Cardiac muscle cell (in vitro differentiated cells and primary cell): ENCODE measurements around the gene TCF4. TPM values are rescaled to one million over a fixed set of nuclear protein-coding genes. Genes with fewer than 3 reads are reported as not detected.

Experiments used
- DNase-seq, 2 donors: peaks; one replicate each; pipeline versions ENCODE4 v3.0.0 to v3.0.0-alpha.2; 2010 to 2017; ENCODE audit warnings: low read depth in 1 of 2, low spot score in 1 of 2
- H3K27ac ChIP-seq: fragments of 200-600 bp; sonication (generic); 2 replicates; pipeline ENCODE4 v1.5.1; 2016
- H3K27me3 ChIP-seq: fragments of 200-600 bp; sonication (generic); 2 replicates; pipeline ENCODE4 v1.6.0; 2016; ENCODE audit warnings: control low read depth
- H3K36me3 ChIP-seq: fragments of 200-600 bp; sonication (generic); 2 replicates; pipeline ENCODE4 v1.5.1; 2016; ENCODE audit warnings: control low read depth
- H3K4me1 ChIP-seq: fragments of 200-600 bp; sonication (generic); 2 replicates; pipeline ENCODE4 v1.8.1; 2017; ENCODE audit warnings: low read depth, mild to moderate bottlenecking, mixed run types
- H3K4me3 ChIP-seq: fragments of 200-600 bp; sonication (generic); 2 replicates; pipeline ENCODE4 v1.5.1; 2016; ENCODE audit warnings: mild to moderate bottlenecking
- H3K9me3 ChIP-seq: fragments of 200-600 bp; sonication (generic); 2 replicates; pipeline ENCODE4 v1.5.1; 2017; ENCODE audit warnings: low read depth, mild to moderate bottlenecking, control low read depth
- polyA plus RNA-seq: library from polyadenylated mRNA; unstranded; fragments of >200 nt; fragmentation: Nextera tagmentation; extraction: Ambion mirVana; gene quantifications from 2 replicates; pipeline ENCODE4 v1.2.1, GENCODE V29; 2016
- total RNA-seq: library from RNA; depleted of rRNA; stranded (reverse); fragments of >200 nt; gene quantifications from 2 replicates; pipeline ENCODE4 v1.2.3, GENCODE V29; 2016
- TF ChIP-seq, protein P1 (sequence below): IDR thresholded peaks from 2 replicates; pipeline ENCODE4 v1.5.1; 2012; ENCODE audit warnings: low read depth, mild to moderate bottlenecking, low read length

Gene TCF4
- total RNA-seq: 51.4 and 59.2 TPM in 2 replicates
- 33.6 and 38.3 TPM in 2 replicates for polyA plus RNA-seq

DNA sequence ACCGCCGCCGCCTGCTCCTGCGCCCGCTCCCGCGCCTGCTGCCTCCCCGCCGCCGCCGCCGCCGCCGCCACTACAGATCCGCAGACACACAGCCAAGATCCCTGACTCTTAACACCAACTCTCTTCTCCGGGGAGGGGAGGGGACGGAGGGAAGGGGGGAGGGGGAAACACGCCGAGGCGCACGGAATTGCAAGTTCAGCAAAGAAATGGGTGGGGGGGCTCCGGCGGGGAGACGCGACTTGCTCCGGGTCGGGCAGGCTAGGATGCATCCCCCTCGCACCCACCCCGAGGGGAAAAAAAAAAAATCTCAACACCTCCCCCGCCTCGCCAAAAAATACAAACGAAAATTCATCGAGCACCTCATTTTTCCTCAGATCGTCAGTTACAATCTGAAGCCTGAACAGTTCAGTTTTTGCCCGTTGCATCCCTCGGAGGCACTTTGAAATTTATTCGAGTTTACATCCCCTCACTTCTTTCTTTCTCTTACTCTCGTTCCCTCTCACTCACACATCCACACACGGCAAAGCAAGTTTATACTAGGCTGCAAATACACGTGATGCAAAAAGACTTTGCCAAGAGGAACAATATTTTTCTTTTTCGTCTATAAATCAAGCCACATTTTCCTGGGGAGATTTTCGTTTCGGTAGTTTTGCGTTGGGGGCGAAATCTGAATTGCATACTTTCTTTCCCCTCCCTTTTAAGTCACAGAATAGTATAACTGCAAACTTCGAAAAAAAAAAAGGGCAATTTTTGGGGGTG lies at the start of gene TCF4:
Gene TCF4, minus strand, starts transcription at position 82 of the 759 bp plus-strand sequence. CDS start 1,076 bp downstream, outside the sequence.
- peak within 1 kb of the TSS; percentile 96 for H3K4me3 ChIP-seq
- no peaks in the 10 kb centered on the region for H3K9me3 ChIP-seq
- peak; percentile 79 to 86 for DNase-seq
- H3K27ac ChIP-seq: peak within 1 kb of the TSS; percentile 13
- TF ChIP-seq, protein P1, sequence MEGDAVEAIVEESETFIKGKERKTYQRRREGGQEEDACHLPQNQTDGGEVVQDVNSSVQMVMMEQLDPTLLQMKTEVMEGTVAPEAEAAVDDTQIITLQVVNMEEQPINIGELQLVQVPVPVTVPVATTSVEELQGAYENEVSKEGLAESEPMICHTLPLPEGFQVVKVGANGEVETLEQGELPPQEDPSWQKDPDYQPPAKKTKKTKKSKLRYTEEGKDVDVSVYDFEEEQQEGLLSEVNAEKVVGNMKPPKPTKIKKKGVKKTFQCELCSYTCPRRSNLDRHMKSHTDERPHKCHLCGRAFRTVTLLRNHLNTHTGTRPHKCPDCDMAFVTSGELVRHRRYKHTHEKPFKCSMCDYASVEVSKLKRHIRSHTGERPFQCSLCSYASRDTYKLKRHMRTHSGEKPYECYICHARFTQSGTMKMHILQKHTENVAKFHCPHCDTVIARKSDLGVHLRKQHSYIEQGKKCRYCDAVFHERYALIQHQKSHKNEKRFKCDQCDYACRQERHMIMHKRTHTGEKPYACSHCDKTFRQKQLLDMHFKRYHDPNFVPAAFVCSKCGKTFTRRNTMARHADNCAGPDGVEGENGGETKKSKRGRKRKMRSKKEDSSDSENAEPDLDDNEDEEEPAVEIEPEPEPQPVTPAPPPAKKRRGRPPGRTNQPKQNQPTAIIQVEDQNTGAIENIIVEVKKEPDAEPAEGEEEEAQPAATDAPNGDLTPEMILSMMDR: no peak
- peaks cover 11% of the 10 kb centered on the region for H3K4me1 ChIP-seq
- no peaks in the 10 kb centered on the region for H3K36me3 ChIP-seq
- H3K27me3 ChIP-seq: no peaks in the 10 kb centered on the region

DNA sequence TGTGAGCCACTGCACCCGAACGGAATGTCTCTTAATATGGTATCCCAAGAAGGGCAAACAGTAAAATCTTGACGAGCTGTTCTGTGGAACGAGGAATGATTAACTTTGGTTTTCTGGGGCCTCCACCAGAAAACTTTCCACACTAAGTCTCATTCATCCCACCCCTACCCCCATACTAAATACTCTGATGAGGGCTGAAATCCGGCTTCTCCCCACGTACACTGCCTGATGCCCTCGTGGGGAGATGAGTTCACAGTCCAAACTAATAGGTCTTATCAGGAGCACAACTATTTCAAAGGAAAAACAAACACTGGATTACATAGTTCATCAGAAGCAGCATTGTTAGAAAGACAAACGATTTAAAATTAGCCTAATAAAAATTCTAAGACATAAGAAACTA lies 49.2 kb upstream of the TCF4 start:
- Histone ChIP-seq H3K27me3 (no peaks in the 10 kb centered on the region), H3K36me3 (no peaks in the 10 kb centered on the region), H3K9me3 (no peaks in the 10 kb centered on the region), H3K4me1 (no peaks in the 10 kb centered on the region), H3K27ac (no peak overlapping the region), H3K4me3 (no peak overlapping the region)
- TF ChIP-seq, protein P1: no peak
- DNase-seq: no peak

DNA sequence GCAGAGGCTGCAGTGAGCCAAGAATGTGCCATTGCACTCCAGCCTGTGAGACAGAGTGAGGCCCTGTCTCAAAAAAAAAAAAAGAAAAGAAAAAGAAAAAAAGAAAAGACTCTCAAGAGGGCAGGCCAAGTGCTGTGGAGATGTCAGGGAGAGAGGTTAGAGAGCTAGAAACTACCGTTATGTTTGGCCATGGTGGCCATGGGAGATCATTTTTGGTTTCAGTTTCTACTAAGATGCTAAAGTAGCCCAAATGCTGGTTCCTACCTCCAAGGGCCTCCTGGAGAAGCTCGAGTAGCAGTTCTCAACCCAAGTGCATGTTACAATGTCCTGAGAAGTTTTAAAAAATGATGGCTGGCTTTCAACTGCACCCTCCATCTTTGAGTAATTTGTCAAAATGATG lies 47.4 kb upstream of the TCF4 start:
- peak in 1 of 2 donors; percentile 31 for DNase-seq
- H3K27ac ChIP-seq: no peak overlapping the region
- H3K9me3 ChIP-seq: no peaks in the 10 kb centered on the region
- H3K4me1 ChIP-seq: no peaks in the 10 kb centered on the region
- TF ChIP-seq, protein P1: no peak
- H3K36me3 ChIP-seq: no peaks in the 10 kb centered on the region
- H3K27me3 ChIP-seq: no peaks in the 10 kb centered on the region
- H3K4me3 ChIP-seq: no peak overlapping the region

DNA sequence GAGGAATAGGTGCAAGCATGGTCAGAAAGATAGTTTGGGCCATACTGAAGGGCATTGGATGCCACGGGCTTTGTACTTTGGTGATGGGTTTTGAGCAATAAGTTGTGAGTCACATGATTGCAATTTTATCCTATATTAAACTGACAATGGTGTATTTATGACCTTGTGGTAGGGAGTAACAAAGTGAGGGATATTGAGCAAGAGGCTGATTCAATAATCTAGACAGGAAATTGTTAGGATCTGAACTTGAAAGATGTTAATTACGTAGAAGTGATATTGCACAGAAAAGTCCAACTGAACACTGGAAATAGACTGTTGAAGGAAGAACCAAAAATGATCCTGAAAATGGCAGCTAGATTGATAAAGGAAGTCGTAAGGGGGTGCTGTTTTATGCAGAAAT lies 46.6 kb upstream of the TCF4 start:
- Histone ChIP-seq H3K9me3 (no peaks in the 10 kb centered on the region), H3K4me3 (no peak overlapping the region), H3K27me3 (no peaks in the 10 kb centered on the region), H3K4me1 (no peaks in the 10 kb centered on the region), H3K27ac (no peak overlapping the region), H3K36me3 (no peaks in the 10 kb centered on the region)
- peak in 1 of 2 donors; percentile 94 for DNase-seq
- TF ChIP-seq, protein P1: no peak

DNA sequence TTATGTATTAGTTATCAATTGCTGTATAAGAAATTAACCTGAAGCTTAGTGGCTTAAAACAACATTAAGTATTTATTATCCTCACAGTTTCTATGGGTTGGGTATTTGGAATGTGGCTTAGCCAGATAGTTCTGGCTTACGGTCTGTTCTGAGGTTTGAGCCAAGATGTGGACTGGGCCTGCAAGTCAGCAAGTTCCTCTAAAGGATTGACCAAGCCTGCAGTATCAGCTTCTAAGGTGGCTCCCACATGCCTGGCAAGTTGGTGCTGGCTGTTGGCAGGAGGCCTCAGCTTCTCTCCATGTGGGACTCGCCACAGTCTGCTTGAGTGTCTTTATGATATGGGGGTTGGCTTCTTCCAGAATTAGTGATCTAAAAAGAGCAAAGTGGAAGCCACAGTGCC lies 45.0 kb upstream of the TCF4 start:
- Histone ChIP-seq H3K36me3 (no peaks in the 10 kb centered on the region), H3K4me1 (no peaks in the 10 kb centered on the region), H3K4me3 (no peak overlapping the region), H3K9me3 (no peaks in the 10 kb centered on the region), H3K27ac (no peak overlapping the region), H3K27me3 (no peaks in the 10 kb centered on the region)
- TF ChIP-seq, protein P1: no peak
- peak in 1 of 2 donors; percentile 62 for DNase-seq
